Measurements from ENCODE around the gene MGMT.

MGMT gene

GRCh38 chr10:129653861-129654260 is 186.8 kb downstream of the MGMT start:
- DNase-seq (ENCODE audit: low read depth in 2 of 2) = no peak

- DNase-seq (ENCODE audit: low read depth in 2 of 2) = no peak
These were observed 187.4 kb downstream of the MGMT start for GRCh38 chr10:129654461-129654860.

GRCh38 chr10:129655007-129655678 is 188.1 kb downstream of the MGMT start:
- no peak for DNase-seq (ENCODE audit: low read depth in 2 of 2)

GRCh38 chr10:129655679-129656031 is 188.6 kb downstream of the MGMT start:
- DNase-seq (ENCODE audit: low read depth in 2 of 2) = no peak

- DNase-seq (ENCODE audit: low read depth in 2 of 2) = no peak
These were observed 189.6 kb downstream of the MGMT start for GRCh38 chr10:129656642-129657041.

GRCh38 chr10:129657297-129658017 is 190.4 kb downstream of the MGMT start:
- DNase-seq (ENCODE audit: low read depth in 2 of 2) = no peak

- DNase-seq (ENCODE audit: low read depth in 2 of 2) = no peak
These were observed 191.5 kb downstream of the MGMT start for GRCh38 chr10:129658376-129659072.

GRCh38 chr10:129659508-129660268 is 192.6 kb downstream of the MGMT start:
- DNase-seq (ENCODE audit: low read depth in 2 of 2) = no peak

- no peak for DNase-seq (ENCODE audit: low read depth in 2 of 2)
These were observed 193.5 kb downstream of the MGMT start for GRCh38 chr10:129660569-129660968.

- no peak for DNase-seq (ENCODE audit: low read depth in 2 of 2)
These were observed 195.4 kb downstream of the MGMT start for GRCh38 chr10:129662426-129662825.

GRCh38 chr10:129670124-129670523 is 203.1 kb downstream of the MGMT start:
- no peak for DNase-seq (ENCODE audit: low read depth in 2 of 2)

- DNase-seq (ENCODE audit: low read depth in 2 of 2) = no peak
These were observed 206.3 kb downstream of the MGMT start for GRCh38 chr10:129673292-129673691.

- DNase-seq (ENCODE audit: low read depth in 2 of 2) = no peak
These were observed 208.2 kb downstream of the MGMT start for GRCh38 chr10:129675027-129675769.

- no peak for DNase-seq (ENCODE audit: low read depth in 2 of 2)
These were observed 209.0 kb downstream of the MGMT start for GRCh38 chr10:129676014-129676413.

GRCh38 chr10:129677377-129677927 is 210.4 kb downstream of the MGMT start:
- DNase-seq (ENCODE audit: low read depth in 2 of 2) = no peak

GRCh38 chr10:129678186-129678585 is 211.1 kb downstream of the MGMT start:
- DNase-seq (ENCODE audit: low read depth in 2 of 2) = no peak

- no peak for DNase-seq (ENCODE audit: low read depth in 2 of 2)
These were observed 212.2 kb downstream of the MGMT start for GRCh38 chr10:129679207-129679606.

- DNase-seq (ENCODE audit: low read depth in 2 of 2) = no peak
These were observed 213.8 kb downstream of the MGMT start for GRCh38 chr10:129680661-129681344.

- no peak for DNase-seq (ENCODE audit: low read depth in 2 of 2)
These were observed 214.8 kb downstream of the MGMT start for GRCh38 chr10:129681856-129682255.

- DNase-seq (ENCODE audit: low read depth in 2 of 2) = no peak
These were observed 216.5 kb downstream of the MGMT start for GRCh38 chr10:129683519-129683918.

GRCh38 chr10:129683920-129684319 is 216.9 kb downstream of the MGMT start:
- no peak for DNase-seq (ENCODE audit: low read depth in 2 of 2)

Measured in stimulated activated CD8-positive, alpha-beta memory T cell treated with anti-CD3 and anti-CD28 coated beads, Interleukin-15, amount 100 ng/mL, for 4 hours (primary cell).